MM.1S (cell line): ENCODE measurements around the gene ZFPM1.
A peak's percentile ranks its signal among the peaks of the same experiment; 100 is the strongest.

Experiments used
- DNase-seq: peaks from one replicate; pipeline ENCODE4 v3.0.0-alpha.2; 2015
- H2AFZ ChIP-seq: fragments of 300-600 bp; sonication (generic); 2 replicates; pipeline ENCODE4 v1.6.0; 2016; ENCODE audit warnings: antibody characterized with exemption, low read length
- H3F3A ChIP-seq: fragments of 300-600 bp; sonication (generic); 2 replicates; pipeline ENCODE4 v1.6.1; 2016; ENCODE audit warnings: mild to moderate bottlenecking, antibody characterized with exemption, low read length, moderate library complexity, mixed read lengths; ENCODE audit not compliant: insufficient read depth
- H3K27ac ChIP-seq: fragments of 300-600 bp; sonication (generic); 2 replicates; pipeline ENCODE4 v1.5.1; 2016; ENCODE audit warnings: mild to moderate bottlenecking, low read length
- H3K27me3 ChIP-seq: fragments of 300-600 bp; sonication (generic); replicated peaks from 2 replicates; pipeline ENCODE4 v1.6.0; 2016; ENCODE audit warnings: low read length; ENCODE audit not compliant: insufficient read depth
- H3K36me3 ChIP-seq: fragments of 300-600 bp; sonication (generic); replicated peaks from 2 replicates; pipeline ENCODE4 v1.6.1; 2016; ENCODE audit warnings: mild to moderate bottlenecking, low read length, mixed read lengths; ENCODE audit not compliant: insufficient read depth
- H3K4me1 ChIP-seq: fragments of 300-600 bp; sonication (generic); 2 replicates; pipeline ENCODE4 v1.6.1; 2016; ENCODE audit warnings: low read length, mixed read lengths
- H3K4me2 ChIP-seq: fragments of 300-600 bp; sonication (generic); 2 replicates; pipeline ENCODE4 v1.6.0; 2016; ENCODE audit warnings: low read depth, low read length
- H3K4me3 ChIP-seq: fragments of 300-600 bp; sonication (generic); 2 replicates; pipeline ENCODE4 v1.5.1; 2016; ENCODE audit warnings: low read length, mixed read lengths
- H3K79me2 ChIP-seq: fragments of 300-600 bp; sonication (generic); 2 replicates; pipeline ENCODE4 v1.6.1; 2016; ENCODE audit warnings: mixed run types, low read length, mixed read lengths
- H3K9ac ChIP-seq: fragments of 300-600 bp; sonication (generic); 2 replicates; pipeline ENCODE4 v1.6.1; 2016; ENCODE audit warnings: low read length, mixed read lengths
- H3K9me2 ChIP-seq: fragments of 300-600 bp; sonication (generic); replicated peaks from 2 replicates; pipeline ENCODE4 v1.6.1; 2016; ENCODE audit warnings: mild to moderate bottlenecking, low read length, mixed read lengths; ENCODE audit not compliant: insufficient read depth
- H3K9me3 ChIP-seq: fragments of 300-600 bp; sonication (generic); replicated peaks from 2 replicates; pipeline ENCODE4 v1.6.1; 2016; ENCODE audit warnings: mild to moderate bottlenecking, low read length, mixed read lengths; ENCODE audit not compliant: insufficient read depth
- H4K20me1 ChIP-seq: fragments of 300-600 bp; sonication (generic); 2 replicates; pipeline ENCODE4 v1.6.1; 2016; ENCODE audit warnings: mild to moderate bottlenecking, low read length, moderate library complexity, mixed read lengths; ENCODE audit not compliant: insufficient read depth
- EZH2 ChIP-seq: fragments of 300-600 bp; sonication (generic); optimal IDR thresholded peaks from 2 replicates; pipeline ENCODE3; 2017; ENCODE audit warnings: low read depth, mild to moderate bottlenecking, antibody characterized with exemption, low read length, mixed read lengths
- EZH2phosphoT487 ChIP-seq: fragments of 300-600 bp; sonication (generic); IDR thresholded peaks from 2 replicates; pipeline ENCODE4 v1.6.1; 2018; ENCODE audit warnings: antibody characterized with exemption, low read length
- TF ChIP-seq, protein P1 (sequence below): fragments of 300-600 bp; sonication (generic); IDR thresholded peaks from 2 replicates; pipeline ENCODE4 v1.5.1; 2016; ENCODE audit warnings: antibody characterized with exemption, low read length, mixed read lengths

The ZFPM1 gene

DNA sequence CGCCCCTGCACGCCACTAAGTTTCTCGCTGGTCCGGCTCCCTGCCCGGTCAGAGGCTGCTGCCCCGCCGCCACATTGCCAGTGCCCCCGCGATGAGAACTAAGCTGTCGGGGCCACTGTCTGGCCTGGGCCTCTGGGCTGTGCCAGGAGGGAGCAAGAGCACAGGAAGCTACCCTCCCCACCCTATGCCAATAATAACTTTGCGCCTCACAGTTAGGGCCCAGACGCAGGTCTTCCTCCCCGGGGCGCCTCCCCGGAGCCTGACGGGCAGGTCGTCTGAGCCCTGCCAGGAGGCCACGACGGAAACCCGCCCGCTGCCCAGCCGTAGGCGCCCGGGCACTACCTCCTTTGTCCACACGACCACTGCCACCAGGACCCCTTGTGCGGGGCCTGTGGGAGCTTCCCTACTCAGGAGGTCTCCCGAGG is 1.5 kb downstream of the ZFPM1 start:
- TF ChIP-seq, protein P1, sequence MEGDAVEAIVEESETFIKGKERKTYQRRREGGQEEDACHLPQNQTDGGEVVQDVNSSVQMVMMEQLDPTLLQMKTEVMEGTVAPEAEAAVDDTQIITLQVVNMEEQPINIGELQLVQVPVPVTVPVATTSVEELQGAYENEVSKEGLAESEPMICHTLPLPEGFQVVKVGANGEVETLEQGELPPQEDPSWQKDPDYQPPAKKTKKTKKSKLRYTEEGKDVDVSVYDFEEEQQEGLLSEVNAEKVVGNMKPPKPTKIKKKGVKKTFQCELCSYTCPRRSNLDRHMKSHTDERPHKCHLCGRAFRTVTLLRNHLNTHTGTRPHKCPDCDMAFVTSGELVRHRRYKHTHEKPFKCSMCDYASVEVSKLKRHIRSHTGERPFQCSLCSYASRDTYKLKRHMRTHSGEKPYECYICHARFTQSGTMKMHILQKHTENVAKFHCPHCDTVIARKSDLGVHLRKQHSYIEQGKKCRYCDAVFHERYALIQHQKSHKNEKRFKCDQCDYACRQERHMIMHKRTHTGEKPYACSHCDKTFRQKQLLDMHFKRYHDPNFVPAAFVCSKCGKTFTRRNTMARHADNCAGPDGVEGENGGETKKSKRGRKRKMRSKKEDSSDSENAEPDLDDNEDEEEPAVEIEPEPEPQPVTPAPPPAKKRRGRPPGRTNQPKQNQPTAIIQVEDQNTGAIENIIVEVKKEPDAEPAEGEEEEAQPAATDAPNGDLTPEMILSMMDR: no peak
- TF ChIP-seq EZH2phosphoT487 (no peak), EZH2 (no peak)
- peak overlapping the region; percentile 35; the same call in 1 of the 2 replicates for H2AFZ ChIP-seq

DNA sequence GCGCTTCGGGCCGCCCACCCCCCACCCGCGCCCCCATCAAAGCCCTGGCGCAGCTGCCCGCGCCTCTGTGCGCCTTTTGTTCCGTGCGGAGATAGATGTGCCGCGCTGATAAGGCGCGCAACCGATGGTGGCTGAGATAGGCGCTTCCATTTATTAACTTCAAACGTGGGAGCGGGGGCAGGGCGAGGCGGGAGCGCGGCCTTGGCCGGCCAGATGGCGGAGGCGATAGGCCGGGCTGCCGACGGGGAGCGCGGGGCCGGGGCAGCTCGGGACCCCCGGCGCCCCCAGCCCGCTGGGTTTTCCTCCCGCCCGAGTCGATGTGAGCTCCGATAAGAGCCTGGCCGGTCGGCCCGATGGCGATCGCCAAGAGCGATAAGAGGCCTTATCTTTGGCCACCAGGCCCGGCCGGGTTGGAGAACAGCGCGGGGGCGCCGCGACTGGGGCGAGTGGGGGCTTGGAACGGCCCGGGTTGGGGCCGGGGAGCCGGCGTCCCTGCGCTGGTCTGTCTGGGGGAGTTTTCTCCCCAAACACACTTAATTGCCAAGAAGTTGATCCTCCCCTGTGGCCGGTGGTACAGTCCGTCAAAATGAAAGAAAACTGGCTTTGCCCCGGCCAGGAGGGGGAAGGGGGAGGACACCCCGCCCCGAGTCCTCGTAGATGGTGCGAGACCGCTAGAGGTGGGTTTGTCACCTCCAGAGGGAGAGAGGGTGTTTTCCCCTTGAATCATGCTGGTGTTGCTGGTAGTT is 2.7 kb downstream of the ZFPM1 start:
- Histone ChIP-seq H3K27me3 (peaks cover 5% of the 10 kb centered on the region; the same call in 1 of the 2 replicates), H3K9me2 (no peaks in the 10 kb centered on the region), H3K79me2 (peaks cover 57% of the 10 kb centered on the region), H3K4me3 (peak overlapping the region; percentile 69), H3F3A (peaks cover 7% of the 10 kb centered on the region), H3K9me3 (no peaks in the 10 kb centered on the region), H3K36me3 (no peaks in the 10 kb centered on the region), H3K4me2 (peak overlapping the region; percentile 64; the same call in 1 of the 2 replicates), H4K20me1 (no peaks in the 10 kb centered on the region), H3K4me1 (peaks cover 6% of the 10 kb centered on the region; the same call in 1 of the 2 replicates), H3K27ac (peak overlapping the region; percentile 81; the same call in 1 of the 2 replicates), H3K9ac (peak overlapping the region; percentile 91), H2AFZ (no peak overlapping the region)
- TF ChIP-seq EZH2 (no peak), EZH2phosphoT487 (no peak)
- TF ChIP-seq, protein P1: no peak
- peak; percentile 64 for DNase-seq

More for the DNA sequence above, 1.5 kb downstream of the ZFPM1 start:
- H3K4me3 ChIP-seq: peak overlapping the region; percentile 70
- no peaks in the 10 kb centered on the region for H4K20me1 ChIP-seq
- H3K9me2 ChIP-seq: no peaks in the 10 kb centered on the region
- peaks cover 6% of the 10 kb centered on the region; the same call in 1 of the 2 replicates for H3K4me1 ChIP-seq
- peaks cover 5% of the 10 kb centered on the region; the same call in 1 of the 2 replicates for H3K27me3 ChIP-seq
- H3K9me3 ChIP-seq: no peaks in the 10 kb centered on the region
- H3K4me2 ChIP-seq: peak overlapping the region; percentile 76
- DNase-seq: peak; percentile 70
- H3F3A ChIP-seq: peaks cover 7% of the 10 kb centered on the region
- no peaks in the 10 kb centered on the region for H3K36me3 ChIP-seq
- H3K9ac ChIP-seq: peak overlapping the region; percentile 64
- peaks cover 46% of the 10 kb centered on the region for H3K79me2 ChIP-seq
- peak overlapping the region; percentile 81 for H3K27ac ChIP-seq

DNA sequence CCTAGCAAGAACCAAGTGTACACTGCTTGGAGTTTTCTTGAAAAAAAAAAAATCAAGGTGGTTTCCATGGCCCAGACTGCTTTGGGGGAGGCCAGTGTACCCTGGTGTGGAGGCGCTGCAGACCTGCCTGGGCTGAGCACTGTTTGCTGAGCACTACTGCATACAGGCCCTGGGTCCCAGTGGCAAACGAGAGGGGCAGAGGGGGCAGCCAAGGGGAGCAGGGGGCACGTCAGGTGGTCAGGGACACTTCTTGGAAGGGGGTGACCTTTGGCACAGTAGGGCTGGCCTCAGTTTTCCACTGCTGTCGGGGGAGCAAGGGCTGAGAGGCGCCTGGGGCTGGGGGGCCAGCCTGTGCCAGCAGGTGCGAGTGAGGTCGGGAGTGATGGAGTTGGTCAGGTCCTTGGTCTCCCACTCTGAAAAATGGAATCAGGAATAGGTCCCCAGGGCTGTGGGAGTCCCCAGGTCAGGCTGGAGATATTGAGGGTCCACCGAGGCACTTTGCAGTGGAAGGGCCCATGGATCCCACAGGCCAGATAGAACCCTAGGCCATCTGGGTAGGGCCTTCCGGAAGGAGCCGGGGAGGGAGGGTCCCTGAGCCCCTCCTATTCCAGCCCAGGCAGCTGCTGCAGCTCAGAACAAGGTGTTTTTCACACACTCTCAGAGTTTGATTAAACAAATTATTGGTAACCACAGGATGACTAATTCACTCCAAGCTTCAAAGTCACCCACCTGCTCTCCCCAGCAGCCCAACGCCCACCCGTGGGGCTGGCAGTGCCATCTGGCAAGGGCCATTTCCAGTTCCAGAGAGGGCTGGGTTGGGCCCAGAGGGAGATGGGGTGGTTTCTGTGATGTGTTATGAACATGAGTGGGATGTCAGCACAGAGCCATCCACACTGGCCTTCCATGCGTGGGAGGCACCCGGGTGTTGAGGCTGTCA is 3.5 kb downstream of the ZFPM1 start:
- Histone ChIP-seq H3K79me2 (peaks cover 64% of the 10 kb centered on the region), H3K27me3 (0 out of 2 replicates have a peak, but pooled peaks cover 5% of the 10 kb centered on the region), H3F3A (peaks cover 7% of the 10 kb centered on the region), H3K4me2 (peak overlapping the region; percentile 64; the same call in 1 of the 2 replicates), H2AFZ (no peak overlapping the region), H3K4me3 (peak overlapping the region; percentile 69), H3K27ac (peak overlapping the region; percentile 81; the same call in 1 of the 2 replicates), H3K9me2 (no peaks in the 10 kb centered on the region), H3K4me1 (peaks cover 6% of the 10 kb centered on the region; the same call in 1 of the 2 replicates), H4K20me1 (no peaks in the 10 kb centered on the region), H3K9ac (peak overlapping the region; percentile 91; the same call in 1 of the 2 replicates), H3K36me3 (no peaks in the 10 kb centered on the region), H3K9me3 (no peaks in the 10 kb centered on the region)
- TF ChIP-seq, protein P1: no peak
- TF ChIP-seq EZH2 (no peak), EZH2phosphoT487 (no peak)
- no peak for DNase-seq
